ENCODE data around the gene GRIK3.

- TF ChIP-seq CTCF (IDR thresholded peaks at IDR 0.05), result no peak
- TF ChIP-seq POLR2AphosphoS5 (IDR thresholded peaks at IDR 0.05), result no peak
Measured at GRCh38 chr1:37040261-37040660, 5.9 kb upstream of the GRIK3 start.
